MM.1S (cell line): ENCODE measurements around the gene CACNA1I.

Source experiments
- EZH2 ChIP-seq: fragments of 300-600 bp; sonication (generic); optimal IDR thresholded peaks from 2 replicates; pipeline ENCODE3; 2017; ENCODE audit warnings: low read depth, mild to moderate bottlenecking, antibody characterized with exemption, low read length, mixed read lengths
- TF ChIP-seq, protein P1 (sequence below): fragments of 300-600 bp; sonication (generic); IDR thresholded peaks from 2 replicates; pipeline ENCODE4 v1.5.1; 2016; ENCODE audit warnings: antibody characterized with exemption, low read length, mixed read lengths

DNA sequence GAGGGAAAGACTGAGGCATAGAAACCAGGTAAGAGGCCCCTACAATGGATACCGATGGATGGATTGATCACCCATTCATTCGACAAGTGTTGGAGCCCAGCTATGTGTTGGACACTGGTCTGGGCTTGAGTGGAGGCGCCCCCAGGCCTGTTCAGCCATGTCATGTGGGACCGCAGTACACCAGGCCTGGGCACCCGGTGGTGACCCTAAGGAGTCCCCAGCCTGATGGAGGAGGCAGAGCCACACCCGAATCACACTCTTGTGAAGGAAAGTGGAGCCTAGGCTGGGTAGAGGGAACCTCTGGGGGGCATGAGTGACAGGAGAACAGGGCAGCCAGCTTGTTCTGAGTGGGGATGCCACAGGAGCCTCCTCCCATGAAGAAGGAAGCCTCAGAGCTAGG lies 10.2 kb downstream of the CACNA1I start:
- TF ChIP-seq, protein P1, sequence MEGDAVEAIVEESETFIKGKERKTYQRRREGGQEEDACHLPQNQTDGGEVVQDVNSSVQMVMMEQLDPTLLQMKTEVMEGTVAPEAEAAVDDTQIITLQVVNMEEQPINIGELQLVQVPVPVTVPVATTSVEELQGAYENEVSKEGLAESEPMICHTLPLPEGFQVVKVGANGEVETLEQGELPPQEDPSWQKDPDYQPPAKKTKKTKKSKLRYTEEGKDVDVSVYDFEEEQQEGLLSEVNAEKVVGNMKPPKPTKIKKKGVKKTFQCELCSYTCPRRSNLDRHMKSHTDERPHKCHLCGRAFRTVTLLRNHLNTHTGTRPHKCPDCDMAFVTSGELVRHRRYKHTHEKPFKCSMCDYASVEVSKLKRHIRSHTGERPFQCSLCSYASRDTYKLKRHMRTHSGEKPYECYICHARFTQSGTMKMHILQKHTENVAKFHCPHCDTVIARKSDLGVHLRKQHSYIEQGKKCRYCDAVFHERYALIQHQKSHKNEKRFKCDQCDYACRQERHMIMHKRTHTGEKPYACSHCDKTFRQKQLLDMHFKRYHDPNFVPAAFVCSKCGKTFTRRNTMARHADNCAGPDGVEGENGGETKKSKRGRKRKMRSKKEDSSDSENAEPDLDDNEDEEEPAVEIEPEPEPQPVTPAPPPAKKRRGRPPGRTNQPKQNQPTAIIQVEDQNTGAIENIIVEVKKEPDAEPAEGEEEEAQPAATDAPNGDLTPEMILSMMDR: no peak
- no peak for TF ChIP-seq EZH2
